NCI-H2081 treated with DMSO at 0.1 percent for 48 hours (cell line): ENCODE results near the gene SLC6A13.
"Not testable (repeated sequence)": the region's sequence is repeated elsewhere in the genome, so short reads cannot be mapped to it uniquely, and the experiment has no call there.

Experiments
- DNase-seq: peaks from one replicate; lab custom pipeline; 2025; lab: John Stamatoyannopoulos, UW

The SLC6A13 gene

DNA sequence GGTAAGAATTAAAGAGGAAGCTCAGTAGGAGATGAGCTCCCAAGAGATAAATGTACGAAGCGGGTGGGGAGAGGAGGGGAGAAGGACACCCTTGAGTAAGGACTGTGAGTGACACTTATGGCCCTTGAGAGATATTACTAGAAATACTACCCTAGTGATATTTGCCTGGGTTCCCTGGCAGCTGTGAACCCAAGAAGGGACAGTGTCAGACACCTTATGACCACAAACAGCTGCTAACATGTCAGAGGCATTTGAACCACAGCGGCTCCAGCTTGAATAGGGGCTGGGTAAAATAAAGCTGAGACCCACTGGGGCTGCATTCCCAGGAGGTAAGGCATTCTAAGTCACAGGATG, 29.0 kb downstream of the SLC6A13 start:
- no peak for DNase-seq

DNA sequence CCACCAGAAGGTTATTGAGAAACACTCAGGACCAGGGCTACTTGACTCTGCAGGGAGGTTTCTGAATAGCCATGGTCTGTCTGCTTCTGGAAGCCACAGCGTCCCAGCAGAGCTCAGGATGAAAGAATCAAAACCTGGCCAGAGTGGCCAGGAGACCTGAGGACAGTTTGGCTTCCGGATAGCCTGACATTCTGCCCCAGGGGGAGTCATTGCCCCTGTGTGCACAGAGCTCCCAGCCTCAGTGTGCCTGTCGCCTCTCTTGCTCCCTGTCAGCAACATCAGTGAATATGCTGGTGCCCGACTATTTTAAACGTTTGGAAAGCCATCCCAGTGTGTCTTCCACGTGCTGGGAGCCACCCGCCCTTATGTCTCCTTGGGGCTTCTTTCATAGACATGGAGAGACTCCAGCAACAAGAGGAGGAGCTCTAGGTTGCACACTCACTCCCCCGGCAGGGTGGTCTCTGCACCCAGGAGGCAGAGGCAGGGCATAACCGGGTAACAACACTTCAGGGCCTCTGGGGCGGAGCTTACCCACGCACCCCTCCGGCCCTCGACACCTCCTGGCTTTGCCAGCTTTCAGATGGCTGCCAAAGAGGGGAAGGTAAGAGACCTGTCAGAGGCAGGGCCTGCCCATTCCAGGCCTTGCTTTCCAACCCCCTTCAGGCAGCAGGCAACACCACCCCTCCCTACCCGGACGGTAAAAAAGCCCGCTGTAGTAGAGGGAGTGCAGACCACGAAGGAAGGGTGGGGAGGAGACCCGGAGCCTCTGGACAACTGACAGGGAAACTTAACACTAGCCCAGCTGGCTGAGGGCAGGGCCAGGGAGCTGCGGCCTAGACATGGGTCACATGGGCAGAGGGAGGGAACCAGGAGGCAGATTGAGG, 29.7 kb downstream of the SLC6A13 start:
- no peak for DNase-seq

DNA sequence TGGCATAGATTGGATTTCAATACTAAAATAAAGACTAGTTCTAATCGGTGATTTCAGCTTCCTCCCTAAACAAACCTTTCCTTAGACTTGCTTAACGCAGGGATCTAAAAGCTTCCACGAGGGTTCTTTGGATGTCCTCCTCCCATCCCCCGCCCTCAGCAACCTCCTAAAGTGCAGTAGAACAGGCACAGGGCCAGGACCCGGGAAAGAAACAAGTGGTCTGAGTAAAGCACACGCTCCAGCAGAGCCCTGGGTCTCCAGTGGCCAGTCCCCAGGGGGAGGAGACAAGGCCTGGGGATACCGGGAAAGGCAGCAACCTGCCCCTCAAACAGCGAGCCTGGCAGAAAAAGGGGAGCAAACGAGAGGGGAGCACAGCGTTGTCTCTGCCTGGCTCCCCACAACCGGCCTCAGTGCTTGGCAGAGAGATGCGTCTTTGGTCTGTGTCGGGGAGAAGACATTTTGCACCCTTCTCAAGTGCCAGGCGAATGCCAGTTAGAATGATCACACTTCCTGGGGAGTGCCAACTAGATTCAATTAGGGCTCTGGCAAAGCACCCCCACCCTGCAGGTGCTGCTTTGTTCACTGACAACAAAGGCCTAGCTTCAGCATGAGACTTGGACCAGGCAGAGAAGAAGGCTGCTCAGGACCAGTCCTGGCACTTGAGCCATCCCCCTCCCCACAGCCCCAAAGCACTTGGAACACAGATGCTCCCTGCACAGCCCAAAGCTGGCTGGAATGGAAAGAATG, 31.5 kb downstream of the SLC6A13 start:
- no peak for DNase-seq

DNA sequence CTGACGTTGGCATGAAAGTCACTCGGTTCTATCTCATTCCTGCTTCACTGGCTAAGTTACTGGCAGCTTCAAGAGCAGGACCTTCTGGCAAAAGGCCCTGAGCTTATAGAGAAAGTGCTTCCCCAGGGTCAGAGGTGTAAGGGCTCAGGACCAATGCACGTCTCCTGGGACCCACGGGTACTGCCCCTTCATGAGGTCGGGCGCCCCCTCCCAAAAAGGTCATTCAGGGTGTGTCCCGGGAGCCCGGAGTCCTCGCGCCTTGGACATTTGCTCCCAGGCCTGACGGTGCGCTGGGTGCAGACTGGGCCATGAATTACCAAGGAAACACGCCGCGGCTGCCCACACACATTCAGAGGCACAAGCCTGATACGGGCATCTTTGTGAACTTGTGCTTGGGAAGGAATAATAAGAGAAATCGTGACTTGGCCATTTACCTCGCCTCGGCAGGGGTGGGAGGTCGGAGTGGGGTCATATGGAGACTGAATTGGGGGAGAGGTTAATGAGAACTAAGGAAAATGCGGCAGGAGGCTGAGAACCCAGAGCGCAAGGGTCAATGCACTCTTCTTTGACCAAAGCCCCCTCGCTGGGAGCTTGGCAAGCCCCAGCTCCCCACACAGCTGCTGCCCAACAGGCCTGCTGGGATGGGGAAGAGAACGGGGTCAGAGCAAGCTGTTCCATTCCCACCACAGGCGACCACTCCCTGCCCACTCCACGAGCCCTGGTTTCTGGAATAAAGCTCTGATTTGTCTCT, 33.0 kb downstream of the SLC6A13 start:
- DNase-seq: no peak

DNA sequence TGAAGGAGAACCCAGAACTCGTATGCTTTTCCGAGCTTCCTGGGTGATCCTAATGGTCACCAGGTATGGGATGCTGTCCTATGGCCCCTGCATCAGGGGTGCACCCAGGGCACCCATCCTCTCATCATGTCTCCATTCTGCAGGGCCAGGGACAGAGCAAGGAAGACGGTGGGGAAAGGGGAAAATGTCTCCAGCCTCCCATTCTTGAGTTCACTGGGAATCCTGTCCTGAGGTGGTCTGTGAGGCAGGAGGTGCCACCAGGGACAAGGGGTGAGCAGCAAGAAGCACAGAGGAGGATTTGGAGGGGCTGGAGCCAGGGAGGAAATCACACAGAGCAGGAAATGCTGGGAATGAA, 33.8 kb downstream of the SLC6A13 start:
- no peak for DNase-seq

GRCh38 chr12:227923-228845, 34.5 kb downstream of the SLC6A13 start:
- no peak for DNase-seq

DNA sequence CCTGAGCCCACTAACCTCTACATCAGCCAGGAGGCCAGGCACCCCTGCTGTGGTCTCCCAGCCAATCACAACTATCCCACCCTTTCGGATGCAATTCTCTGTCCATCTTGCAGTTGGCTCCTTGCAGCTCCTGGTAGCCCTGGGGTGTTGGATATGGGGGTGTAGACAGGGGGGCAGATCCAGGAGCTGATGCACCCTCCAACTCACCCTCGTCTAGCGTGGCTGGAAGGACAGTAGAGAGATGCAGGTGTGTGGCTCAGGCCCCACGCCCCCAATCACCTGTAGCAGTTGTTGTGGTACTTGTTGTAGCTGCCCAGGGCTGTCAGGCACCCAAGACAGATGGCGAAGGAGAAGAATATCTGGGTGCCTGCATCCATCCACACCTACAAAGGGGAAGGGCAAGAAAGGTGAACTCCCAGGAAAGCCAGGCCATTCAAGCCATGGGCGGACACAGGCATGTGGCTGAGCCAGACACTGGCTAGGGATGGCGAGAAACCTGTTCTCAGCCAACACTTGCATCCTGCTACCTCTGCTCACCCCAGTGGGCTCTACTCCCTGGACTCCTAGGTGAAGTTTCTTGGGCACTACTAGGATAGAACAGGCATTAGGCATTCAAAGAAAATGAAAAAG, 35.2 kb downstream of the SLC6A13 start:
- no peak for DNase-seq

GRCh38 chr12:226401-226800, 36.2 kb downstream of the SLC6A13 start:
- DNase-seq: no peak

- DNase-seq: no peak
These were observed 37.6 kb downstream of the SLC6A13 start for GRCh38 chr12:225012-225411.

DNA sequence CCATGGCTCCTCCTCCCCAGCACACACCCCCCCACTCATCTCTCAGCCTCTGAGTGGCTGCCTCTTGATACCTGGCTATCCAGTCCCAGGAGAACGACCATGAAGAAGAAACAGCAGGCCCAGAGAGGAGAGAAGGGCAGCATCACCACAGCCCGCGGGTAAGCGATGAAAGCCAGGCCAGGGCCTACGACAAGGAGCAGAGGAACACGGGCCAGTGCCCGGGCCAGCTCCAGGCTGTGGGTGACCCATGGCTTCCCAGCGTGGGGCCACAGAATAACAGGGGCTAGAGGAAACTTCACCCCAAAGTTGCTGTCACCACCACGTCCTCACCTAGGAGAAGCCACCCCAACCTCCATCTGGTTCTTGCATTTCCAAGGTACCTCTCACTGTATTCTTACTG, 38.3 kb downstream of the SLC6A13 start:
- no peak for DNase-seq

- no peak for DNase-seq
These were observed 38.8 kb downstream of the SLC6A13 start for GRCh38 chr12:223841-224240.

DNA sequence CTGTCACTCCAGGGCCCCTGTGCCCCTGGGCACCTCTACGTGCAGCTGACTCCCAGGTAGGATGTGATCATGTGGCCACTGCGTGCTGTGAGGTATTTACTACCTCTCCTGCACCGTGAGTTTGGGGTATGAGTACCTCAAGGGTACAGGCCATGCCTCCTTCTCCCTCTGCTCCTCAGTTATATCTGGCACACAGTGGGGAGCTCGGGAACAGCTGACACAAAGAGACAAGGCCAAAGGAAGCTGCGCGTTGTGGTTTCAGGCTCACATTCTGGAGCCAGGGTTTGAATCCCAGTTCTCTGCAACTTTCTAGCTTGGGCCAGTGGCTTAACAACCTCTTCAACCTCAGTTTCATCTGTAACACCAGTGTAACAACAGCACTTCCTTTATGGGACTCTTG, 40.9 kb downstream of the SLC6A13 start:
- DNase-seq: no peak

DNA sequence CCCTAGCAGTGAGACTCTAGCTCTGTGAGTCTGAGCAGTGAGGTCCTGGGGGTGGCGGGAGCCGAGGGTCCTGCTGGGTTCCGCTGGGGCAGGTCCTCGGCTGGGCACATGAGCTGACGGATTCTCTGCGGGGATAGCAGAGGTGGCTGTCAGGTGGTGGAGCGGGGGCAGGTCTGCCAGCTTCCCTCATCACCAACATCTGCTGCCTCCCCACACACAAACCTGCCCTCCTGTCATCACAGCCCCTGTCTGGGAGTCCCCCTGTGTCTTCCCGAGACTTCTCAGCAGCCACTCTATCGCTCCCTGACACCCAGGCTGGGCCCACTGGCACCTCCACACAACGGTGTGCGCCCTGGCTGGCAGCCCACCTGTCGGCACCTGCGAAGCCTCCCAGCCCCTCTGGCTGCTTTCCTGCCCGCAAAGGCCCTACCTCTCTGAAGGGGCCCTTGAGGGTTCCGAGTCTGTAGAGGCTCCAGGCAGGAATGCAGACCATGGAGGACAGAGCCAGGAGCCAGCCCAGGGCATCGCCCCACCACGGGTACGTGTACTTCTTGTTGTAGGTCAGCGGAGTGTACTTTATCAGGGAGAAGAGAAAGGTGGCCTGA, 41.6 kb downstream of the SLC6A13 start:
- DNase-seq: no peak

GRCh38 chr12:220491-220890, 42.1 kb downstream of the SLC6A13 start:
- DNase-seq: no peak

DNA sequence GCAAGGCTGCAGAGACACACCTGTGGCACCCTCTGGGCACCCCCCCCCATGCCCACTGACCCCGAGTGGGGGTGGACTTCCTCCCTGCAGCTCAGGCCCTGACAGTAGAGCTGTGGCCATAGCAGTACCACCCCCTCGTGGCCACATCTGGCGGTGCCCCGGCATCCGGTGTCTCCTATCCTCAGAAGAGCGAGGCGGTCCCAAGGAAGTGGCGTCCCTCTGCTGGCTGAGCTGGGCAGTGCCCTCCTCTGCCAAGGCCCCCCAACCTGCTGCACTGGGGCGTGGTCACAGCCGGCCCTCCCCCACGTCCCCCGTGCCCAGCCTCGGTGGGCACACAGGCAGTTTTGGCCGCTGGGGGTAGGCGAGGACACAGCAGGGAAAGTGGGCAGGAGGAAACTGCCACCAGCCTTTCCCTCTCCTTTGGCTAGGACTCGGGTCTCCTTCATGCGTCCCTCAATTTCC, 42.7 kb downstream of the SLC6A13 start:
- no peak for DNase-seq

GRCh38 chr12:218728-219590, 43.7 kb downstream of the SLC6A13 start:
- DNase-seq: no peak

DNA sequence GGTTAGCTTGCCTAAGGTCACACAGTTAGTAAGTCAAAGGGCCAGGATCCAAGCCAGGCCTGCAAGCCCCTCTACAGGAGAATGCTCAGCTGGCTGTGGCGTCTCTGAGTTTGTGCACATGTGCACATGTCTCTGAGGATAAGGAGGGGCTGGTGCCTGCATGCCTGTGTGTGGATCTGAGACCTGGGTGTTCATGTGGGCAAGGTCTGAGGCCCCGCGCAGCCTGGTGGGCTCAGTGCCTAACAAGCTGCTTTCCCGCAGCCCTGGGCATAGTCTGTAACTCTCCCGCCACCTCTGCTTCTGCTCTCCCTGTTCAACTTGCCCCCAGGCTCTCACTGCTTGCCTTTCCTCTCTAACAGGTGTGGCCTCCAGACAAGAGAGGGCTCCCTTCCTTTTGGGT, 44.4 kb downstream of the SLC6A13 start:
- no peak for DNase-seq

GRCh38 chr12:217029-217428, 45.6 kb downstream of the SLC6A13 start:
- DNase-seq: not testable (repeated sequence)

- DNase-seq: no peak
These were observed 47.5 kb downstream of the SLC6A13 start for GRCh38 chr12:215116-215515.
